Measurements from ENCODE around the gene MED9. TPM values are rescaled to one million over a fixed set of nuclear protein-coding genes. Genes with fewer than 3 reads are reported as not detected.
"Not testable (repeated sequence)": the region's sequence is repeated elsewhere in the genome, so short reads cannot be mapped to it uniquely, and the experiment has no call there.

Gene MED9
- total and polyA plus RNA-seq, 2 of the 8 experiments (the other 6 are each of a cell fraction or from before 2014, with no cell fraction given) = 15.8 to 19.7 TPM

DNA sequence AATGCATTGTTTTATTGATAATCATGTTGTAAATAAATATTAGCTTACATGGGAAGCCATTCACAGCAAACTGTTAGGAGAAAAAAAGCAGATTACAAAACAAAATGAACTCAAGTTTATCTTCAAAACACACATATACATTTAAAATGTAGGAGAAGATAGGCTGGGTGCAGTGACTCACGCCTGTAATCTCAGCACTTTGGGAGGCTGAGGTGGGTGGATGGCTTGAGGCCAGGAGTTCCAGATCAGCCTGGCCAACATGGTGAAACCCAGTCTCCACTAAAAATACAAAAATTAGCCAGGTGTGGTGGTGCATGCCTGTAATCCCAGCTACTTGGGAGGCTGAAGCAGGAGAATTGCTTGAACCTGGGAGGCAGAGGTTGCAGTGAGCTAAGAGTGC lies 10.9 kb upstream of the MED9 start:
- H4K5ac ChIP-seq (ENCODE audit: insufficient read length, low read depth, low read length); H3K56ac ChIP-seq (replicated peaks; ENCODE audit: insufficient read length, low read depth, low read length); H2BK5ac ChIP-seq (ENCODE audit: low read depth, low read length); H3K9me3 ChIP-seq (ENCODE audit: insufficient read depth in 2 of 2, low read depth in 1 of 2, low read length in 1 of 2); H2BK120ac ChIP-seq (replicated peaks; ENCODE audit: low read depth, low read length); H3K4me1 ChIP-seq (replicated peaks in 1 of 4; ENCODE audit: control insufficient read depth in 3 of 4, insufficient read depth in 4 of 4, low read length in 3 of 4); H4K20me1 ChIP-seq (replicated peaks in 1 of 2; ENCODE audit: control insufficient read depth in 1 of 2, insufficient read depth in 2 of 2, low read length in 2 of 2); H2BK20ac ChIP-seq (ENCODE audit: low read length); H3K79me1 ChIP-seq (ENCODE audit: low read depth, low read length); H3K14ac ChIP-seq (ENCODE audit: insufficient read length); H3K18ac ChIP-seq (ENCODE audit: extremely low read depth, low read length); H3K27ac ChIP-seq (ENCODE audit: low read depth, low read length); H3K4me2 ChIP-seq (ENCODE audit: insufficient read depth in 1 of 2, low read depth in 2 of 2, low read length in 2 of 2); H2AFZ ChIP-seq (ENCODE audit: low read length); H3K23ac ChIP-seq (ENCODE audit: insufficient read length); H3K4me3 ChIP-seq (ENCODE audit: extremely low read depth in 1 of 4, insufficient read depth in 2 of 4, low read depth in 3 of 4, low read length in 4 of 4); H4K8ac ChIP-seq (ENCODE audit: extremely low read depth, insufficient read depth, low read length); FAIRE-seq; H3K36me3 ChIP-seq (ENCODE audit: control insufficient read depth in 2 of 4, insufficient read depth in 4 of 4, low read length in 3 of 4); H4K91ac ChIP-seq (replicated peaks; ENCODE audit: insufficient read length, low read length); DNase-seq (ENCODE audit: low read depth in 1 of 2, low spot score in 2 of 2); H3K79me2 ChIP-seq (ENCODE audit: control insufficient read depth in 1 of 2, insufficient read depth in 2 of 2, low read length in 2 of 2); H2BK15ac ChIP-seq (ENCODE audit: low read length); POLR2A ChIA-PET (ENCODE audit: partially characterized antibody); H2BK12ac ChIP-seq (ENCODE audit: low read depth, low read length); H3K4ac ChIP-seq (replicated peaks; ENCODE audit: insufficient read length, low read depth, low read length); H3K23me2 ChIP-seq (ENCODE audit: low read depth, low read length); H3K9ac ChIP-seq (replicated peaks in 1 of 4; ENCODE audit: extremely low read depth in 1 of 4, low read depth in 3 of 4, low read length in 3 of 4); H2AK5ac ChIP-seq (ENCODE audit: low read depth, low read length); H3K27me3 ChIP-seq (replicated peaks in 1 of 4; ENCODE audit: control insufficient read depth in 3 of 4, extremely low read depth in 1 of 4, insufficient read depth in 3 of 4, low read length in 3 of 4): not testable (repeated sequence)
- WGBS, 2 experiments (ENCODE audit: extremely low coverage in 1 of 2, insufficient coverage in 1 of 2, insufficient read length in 1 of 2, insufficient replicate concordance in 2 of 2, low coverage in 1 of 2, low lambda C conversion rate in 2 of 2, missing lambda C conversion rate in 1 of 2) = 87% methylated on average over 1 of the region's 1 CpG; no CpG with 5 or more reads in 1 of the 2 experiments
- CTCF ChIA-PET (ENCODE audit: partially characterized antibody) = interaction anchor here (1.1 to 2.2 kb wide), 2 partner anchors 104 to 111 kb away, joined by 3 to 8 read pairs; no protein-coding TSS in a partner anchor
